ENCODE measurements around the gene NDUFS5.

DNA sequence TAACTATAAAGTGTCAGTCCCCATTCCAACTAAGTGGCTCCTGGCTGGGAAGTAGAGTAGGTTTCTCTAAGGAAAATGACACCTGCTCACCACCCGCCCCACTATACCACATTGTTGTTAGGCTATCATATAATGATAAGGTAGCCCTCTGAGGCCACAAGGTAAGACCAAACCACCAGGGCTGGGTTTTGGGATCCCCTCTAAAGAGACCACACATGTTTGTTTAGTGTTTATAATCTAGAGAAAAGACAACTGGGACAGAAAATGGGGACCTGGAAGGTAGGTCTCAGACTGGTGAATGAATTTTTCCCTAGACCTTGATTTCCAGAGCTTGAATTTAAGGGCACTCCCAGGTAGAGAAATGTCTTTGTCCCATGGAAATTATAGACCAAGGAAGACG is 19.9 kb upstream of the NDUFS5 start:
- no peak for TF ChIP-seq POLR2A (IDR thresholded peaks at IDR 0.05; ENCODE audit: extremely low read depth, insufficient read length)
- TF ChIP-seq, protein P1, sequence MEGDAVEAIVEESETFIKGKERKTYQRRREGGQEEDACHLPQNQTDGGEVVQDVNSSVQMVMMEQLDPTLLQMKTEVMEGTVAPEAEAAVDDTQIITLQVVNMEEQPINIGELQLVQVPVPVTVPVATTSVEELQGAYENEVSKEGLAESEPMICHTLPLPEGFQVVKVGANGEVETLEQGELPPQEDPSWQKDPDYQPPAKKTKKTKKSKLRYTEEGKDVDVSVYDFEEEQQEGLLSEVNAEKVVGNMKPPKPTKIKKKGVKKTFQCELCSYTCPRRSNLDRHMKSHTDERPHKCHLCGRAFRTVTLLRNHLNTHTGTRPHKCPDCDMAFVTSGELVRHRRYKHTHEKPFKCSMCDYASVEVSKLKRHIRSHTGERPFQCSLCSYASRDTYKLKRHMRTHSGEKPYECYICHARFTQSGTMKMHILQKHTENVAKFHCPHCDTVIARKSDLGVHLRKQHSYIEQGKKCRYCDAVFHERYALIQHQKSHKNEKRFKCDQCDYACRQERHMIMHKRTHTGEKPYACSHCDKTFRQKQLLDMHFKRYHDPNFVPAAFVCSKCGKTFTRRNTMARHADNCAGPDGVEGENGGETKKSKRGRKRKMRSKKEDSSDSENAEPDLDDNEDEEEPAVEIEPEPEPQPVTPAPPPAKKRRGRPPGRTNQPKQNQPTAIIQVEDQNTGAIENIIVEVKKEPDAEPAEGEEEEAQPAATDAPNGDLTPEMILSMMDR (IDR thresholded peaks at IDR 0.05; ENCODE audit: low read depth, low read length) = no peak
- TF ChIP-seq, protein P2, sequence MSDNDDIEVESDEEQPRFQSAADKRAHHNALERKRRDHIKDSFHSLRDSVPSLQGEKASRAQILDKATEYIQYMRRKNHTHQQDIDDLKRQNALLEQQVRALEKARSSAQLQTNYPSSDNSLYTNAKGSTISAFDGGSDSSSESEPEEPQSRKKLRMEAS (IDR thresholded peaks at IDR 0.05; ENCODE audit: low read depth, low read length) = no peak

Measured in NB4 (cell line).